ENCODE results near the gene CUX1. TPM values are rescaled to one million over a fixed set of nuclear protein-coding genes. Genes with fewer than 3 reads are reported as not detected.

CUX1 gene
- total and polyA plus RNA-seq, 2 donors (not counting 1 experiment from before 2014, with no cell fraction given) = 10.8 to 86.5 TPM

DNA sequence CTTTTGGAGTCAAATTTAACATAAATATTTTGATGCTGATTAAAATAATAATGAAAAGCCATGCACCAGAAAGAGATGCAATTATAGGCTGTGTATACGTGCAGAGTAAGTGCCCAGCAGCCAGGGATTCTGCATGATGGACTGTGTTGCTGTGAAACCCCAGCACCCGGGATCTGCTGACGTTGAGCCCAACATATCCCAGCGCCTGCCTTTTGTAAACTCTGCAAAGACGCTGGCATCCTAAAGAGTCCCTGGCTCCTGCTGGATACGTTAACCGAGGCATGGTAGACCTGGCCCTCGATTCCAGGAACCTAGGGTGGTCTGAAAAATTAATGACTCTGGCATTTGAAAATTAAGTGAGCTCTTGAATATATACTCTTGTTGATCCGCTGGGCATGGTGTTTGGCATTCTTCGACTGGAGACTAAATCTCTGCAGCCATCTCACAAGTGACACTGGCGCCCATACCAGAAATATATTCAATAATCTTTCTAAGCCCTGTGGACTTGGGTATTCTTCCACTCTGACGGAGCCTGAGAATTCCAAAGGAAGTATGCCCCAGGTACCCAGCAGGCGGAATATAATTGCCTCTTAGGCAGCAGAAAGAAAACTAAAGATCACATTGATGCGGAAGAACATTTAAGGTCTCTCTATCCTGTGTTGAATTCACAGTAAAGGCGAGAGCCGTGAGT, 278.0 kb downstream of the CUX1 start:
- Histone ChIP-seq H3K4me3 (ENCODE audit: control extremely low read depth in 1 of 5, extremely low read depth in 1 of 5, insufficient read depth in 1 of 5, low read depth in 2 of 5, low read length in 4 of 5) (no peak overlapping the region), H3K27ac (ENCODE audit: low read length in 2 of 2) (no peak overlapping the region), H3K27me3 (replicated peaks in 1 of 4; ENCODE audit: control extremely low read depth in 1 of 4, control insufficient read depth in 3 of 4, insufficient read depth in 4 of 4, low read length in 3 of 4) (no peaks in the 10 kb centered on the region), H4K20me1 (ENCODE audit: control insufficient read depth, insufficient read depth, low read length, poor library complexity, severe bottlenecking) (no peaks in the 10 kb centered on the region), H3K36me3 (replicated peaks in 1 of 2; ENCODE audit: control extremely low read depth in 1 of 2, control insufficient read depth in 1 of 2, extremely low read depth in 1 of 2, insufficient read depth in 2 of 2, low read length in 1 of 2) (peaks cover 0 to 11% of the 10 kb centered on the region in 2 experiments), H3K9ac (ENCODE audit: low read length) (no peak overlapping the region), H3K4me1 (ENCODE audit: control insufficient read depth in 2 of 2, insufficient read depth in 2 of 2, low read length in 2 of 2) (no peaks in the 10 kb centered on the region), H3K9me3 (ENCODE audit: control extremely low read depth in 1 of 3, control insufficient read depth in 2 of 3, insufficient read depth in 1 of 3, low read length in 2 of 3) (no peaks in the 10 kb centered on the region), H3K4me2 (replicated peaks; ENCODE audit: low read depth, low read length, poor library complexity, severe bottlenecking) (no peak overlapping the region), H2AFZ (ENCODE audit: insufficient read depth, low read depth, low read length, poor library complexity, severe bottlenecking) (no peak overlapping the region), H3K79me2 (ENCODE audit: control insufficient read depth, insufficient read depth, low read length) (no peaks in the 10 kb centered on the region)
- Mint-ChIP-seq H3K27me3 (no peaks in the 10 kb centered on the region), H3K9me3 (ENCODE audit: insufficient read depth) (no peaks in the 10 kb centered on the region), H3K27ac (no peak overlapping the region), H3K4me1 (no peaks in the 10 kb centered on the region), H3K4me3 (no peak overlapping the region)
- ATAC-seq (ENCODE audit: low read depth) (no peak), DNase-seq (no peak)
- ChIA-PET CTCF (no interaction called here), POLR2A (no interaction called here)
- intact Hi-C loops (cut with micrococcal nuclease) = no loop called here
- over 99% methylated on average over 16 of the region's 16 CpGs for WGBS (ENCODE audit: insufficient coverage)
- no peak for TF ChIP-seq EZH2 (IDR thresholded peaks at IDR 0.05; ENCODE audit: borderline replicate concordance, insufficient read depth, low read depth, low read length, poor library complexity, severe bottlenecking)
- TF ChIP-seq, protein P1, sequence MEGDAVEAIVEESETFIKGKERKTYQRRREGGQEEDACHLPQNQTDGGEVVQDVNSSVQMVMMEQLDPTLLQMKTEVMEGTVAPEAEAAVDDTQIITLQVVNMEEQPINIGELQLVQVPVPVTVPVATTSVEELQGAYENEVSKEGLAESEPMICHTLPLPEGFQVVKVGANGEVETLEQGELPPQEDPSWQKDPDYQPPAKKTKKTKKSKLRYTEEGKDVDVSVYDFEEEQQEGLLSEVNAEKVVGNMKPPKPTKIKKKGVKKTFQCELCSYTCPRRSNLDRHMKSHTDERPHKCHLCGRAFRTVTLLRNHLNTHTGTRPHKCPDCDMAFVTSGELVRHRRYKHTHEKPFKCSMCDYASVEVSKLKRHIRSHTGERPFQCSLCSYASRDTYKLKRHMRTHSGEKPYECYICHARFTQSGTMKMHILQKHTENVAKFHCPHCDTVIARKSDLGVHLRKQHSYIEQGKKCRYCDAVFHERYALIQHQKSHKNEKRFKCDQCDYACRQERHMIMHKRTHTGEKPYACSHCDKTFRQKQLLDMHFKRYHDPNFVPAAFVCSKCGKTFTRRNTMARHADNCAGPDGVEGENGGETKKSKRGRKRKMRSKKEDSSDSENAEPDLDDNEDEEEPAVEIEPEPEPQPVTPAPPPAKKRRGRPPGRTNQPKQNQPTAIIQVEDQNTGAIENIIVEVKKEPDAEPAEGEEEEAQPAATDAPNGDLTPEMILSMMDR (IDR thresholded peaks at IDR 0.05) = no peak

DNA sequence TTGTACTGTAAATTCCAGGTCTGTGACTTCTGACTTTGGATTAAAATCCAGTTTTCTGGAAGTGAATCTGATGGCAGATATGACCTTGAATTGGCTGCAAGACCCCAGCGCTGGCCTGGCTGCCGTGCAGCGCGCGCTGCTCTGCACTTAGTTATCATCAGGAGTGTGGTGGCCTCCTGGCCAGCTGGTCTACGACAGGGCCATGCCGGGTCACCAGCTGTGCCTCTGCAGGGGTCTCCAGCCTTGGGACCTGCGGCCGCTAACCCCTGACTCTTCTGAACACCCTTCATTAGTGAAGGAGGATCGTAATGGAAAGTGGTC, 278.5 kb downstream of the CUX1 start:
- POLR2A ChIA-PET = no interaction called here
- Histone ChIP-seq H3K4me1 (ENCODE audit: control insufficient read depth in 2 of 2, insufficient read depth in 2 of 2, low read length in 2 of 2) (no peaks in the 10 kb centered on the region), H3K27me3 (replicated peaks in 1 of 4; ENCODE audit: control extremely low read depth in 1 of 4, control insufficient read depth in 3 of 4, insufficient read depth in 4 of 4, low read length in 3 of 4) (no peaks in the 10 kb centered on the region), H3K36me3 (replicated peaks in 1 of 2; ENCODE audit: control extremely low read depth in 1 of 2, control insufficient read depth in 1 of 2, extremely low read depth in 1 of 2, insufficient read depth in 2 of 2, low read length in 1 of 2) (peaks cover 0 to 12% of the 10 kb centered on the region in 2 experiments), H4K20me1 (ENCODE audit: control insufficient read depth, insufficient read depth, low read length, poor library complexity, severe bottlenecking) (no peaks in the 10 kb centered on the region), H3K79me2 (ENCODE audit: control insufficient read depth, insufficient read depth, low read length) (no peaks in the 10 kb centered on the region), H3K9ac (ENCODE audit: low read length) (no peak overlapping the region), H3K9me3 (ENCODE audit: control extremely low read depth in 1 of 3, control insufficient read depth in 2 of 3, insufficient read depth in 1 of 3, low read length in 2 of 3) (no peaks in the 10 kb centered on the region), H2AFZ (ENCODE audit: insufficient read depth, low read depth, low read length, poor library complexity, severe bottlenecking) (no peak overlapping the region), H3K4me2 (replicated peaks; ENCODE audit: low read depth, low read length, poor library complexity, severe bottlenecking) (no peak overlapping the region), H3K27ac (ENCODE audit: low read length in 2 of 2) (no peak overlapping the region), H3K4me3 (ENCODE audit: control extremely low read depth in 1 of 5, extremely low read depth in 1 of 5, insufficient read depth in 1 of 5, low read depth in 2 of 5, low read length in 4 of 5) (no peak overlapping the region)
- no peaks in the 10 kb centered on the region for H3K27me3 Mint-ChIP-seq
- no peak overlapping the region for H3K4me3 Mint-ChIP-seq
- TF ChIP-seq EZH2 (IDR thresholded peaks at IDR 0.05; ENCODE audit: borderline replicate concordance, insufficient read depth, low read depth, low read length, poor library complexity, severe bottlenecking) = no peak
- TF ChIP-seq, protein P1 (IDR thresholded peaks at IDR 0.05) = no peak
- no peak overlapping the region for H3K27ac Mint-ChIP-seq
- H3K4me1 Mint-ChIP-seq = no peaks in the 10 kb centered on the region
- 99% methylated on average over 8 of the region's 10 CpGs for WGBS (ENCODE audit: insufficient coverage)
- CTCF ChIA-PET = no interaction called here
- intact Hi-C loops (cut with micrococcal nuclease) = no loop called here
- no peaks in the 10 kb centered on the region for H3K9me3 Mint-ChIP-seq (ENCODE audit: insufficient read depth)
- ATAC-seq (ENCODE audit: low read depth) (no peak), DNase-seq (no peak)
